DMS 273 (cell line): ENCODE results near the gene UBE2K.
"Not testable (repeated sequence)": the region's sequence is repeated elsewhere in the genome, so short reads cannot be mapped to it uniquely, and the experiment has no call there.

Experiments used
- DNase-seq: peaks from one replicate; lab custom pipeline; 2025; ENCODE audit not compliant: unreplicated experiment; lab: John Stamatoyannopoulos, UW

Gene UBE2K

GRCh38 chr4:39687014-39687413 is 10.9 kb upstream of the UBE2K start:
- DNase-seq: no peak

- no peak for DNase-seq
These were observed 8.0 kb upstream of the UBE2K start for GRCh38 chr4:39689970-39690369.

GRCh38 chr4:39698424-39699009 is 581 bp downstream of the UBE2K start:
- DNase-seq: peak; percentile 72

- DNase-seq: peak; percentile 14
These were observed 1.9 kb downstream of the UBE2K start for GRCh38 chr4:39699687-39700409.

GRCh38 chr4:39700554-39700953 is 2.6 kb downstream of the UBE2K start:
- DNase-seq: no peak

GRCh38 chr4:39702716-39703115 is 4.8 kb downstream of the UBE2K start:
- no peak for DNase-seq

- not testable (repeated sequence) for DNase-seq
These were observed 6.9 kb downstream of the UBE2K start for GRCh38 chr4:39704789-39705188.

GRCh38 chr4:39706334-39706733 is 8.4 kb downstream of the UBE2K start:
- peak; percentile 20 for DNase-seq

- DNase-seq: no peak
These were observed 9.0 kb downstream of the UBE2K start for GRCh38 chr4:39706741-39707511.

- no peak for DNase-seq
These were observed 12.4 kb downstream of the UBE2K start for GRCh38 chr4:39710098-39710896.

- DNase-seq: no peak
These were observed 15.1 kb downstream of the UBE2K start for GRCh38 chr4:39712819-39713607.

- no peak for DNase-seq
These were observed 15.8 kb downstream of the UBE2K start for GRCh38 chr4:39713691-39714090.

GRCh38 chr4:39714166-39714565 is 16.2 kb downstream of the UBE2K start:
- DNase-seq: no peak

GRCh38 chr4:39715788-39716187 is 17.9 kb downstream of the UBE2K start:
- no peak for DNase-seq

- DNase-seq: no peak
These were observed 18.4 kb downstream of the UBE2K start for GRCh38 chr4:39716356-39716755.

- DNase-seq: not testable (repeated sequence)
These were observed 19.8 kb downstream of the UBE2K start for GRCh38 chr4:39717743-39718142.

GRCh38 chr4:39718366-39719323 is 20.7 kb downstream of the UBE2K start:
- no peak for DNase-seq

- no peak for DNase-seq
These were observed 22.1 kb downstream of the UBE2K start for GRCh38 chr4:39719804-39720580.

- not testable (repeated sequence) for DNase-seq
These were observed 23.3 kb downstream of the UBE2K start for GRCh38 chr4:39721273-39721672.
